Measurements from ENCODE around the gene PLSCR1.

DNA sequence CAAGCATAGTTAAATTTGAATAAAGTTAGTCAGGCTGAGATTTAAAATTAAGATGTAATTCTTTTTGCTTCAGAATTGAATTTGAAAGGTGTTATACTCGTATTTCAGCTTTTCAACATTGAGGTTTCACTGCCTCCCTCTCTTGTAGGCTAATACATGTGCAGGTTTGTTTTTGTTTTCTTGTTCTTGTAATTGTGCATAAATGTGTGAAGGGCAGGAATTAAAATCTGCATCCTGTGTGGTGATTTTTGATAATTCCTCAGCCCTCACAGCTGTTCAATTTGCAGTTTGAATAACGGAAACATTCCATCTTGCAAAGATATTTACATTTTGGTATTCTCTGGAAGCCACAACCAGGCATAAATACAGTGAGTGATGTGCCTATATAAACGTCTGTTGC is 24.9 kb upstream of the PLSCR1 start:
- TF ChIP-seq POLR2AphosphoS5 (IDR thresholded peaks at IDR 0.05): no peak
- TF ChIP-seq, protein P1, sequence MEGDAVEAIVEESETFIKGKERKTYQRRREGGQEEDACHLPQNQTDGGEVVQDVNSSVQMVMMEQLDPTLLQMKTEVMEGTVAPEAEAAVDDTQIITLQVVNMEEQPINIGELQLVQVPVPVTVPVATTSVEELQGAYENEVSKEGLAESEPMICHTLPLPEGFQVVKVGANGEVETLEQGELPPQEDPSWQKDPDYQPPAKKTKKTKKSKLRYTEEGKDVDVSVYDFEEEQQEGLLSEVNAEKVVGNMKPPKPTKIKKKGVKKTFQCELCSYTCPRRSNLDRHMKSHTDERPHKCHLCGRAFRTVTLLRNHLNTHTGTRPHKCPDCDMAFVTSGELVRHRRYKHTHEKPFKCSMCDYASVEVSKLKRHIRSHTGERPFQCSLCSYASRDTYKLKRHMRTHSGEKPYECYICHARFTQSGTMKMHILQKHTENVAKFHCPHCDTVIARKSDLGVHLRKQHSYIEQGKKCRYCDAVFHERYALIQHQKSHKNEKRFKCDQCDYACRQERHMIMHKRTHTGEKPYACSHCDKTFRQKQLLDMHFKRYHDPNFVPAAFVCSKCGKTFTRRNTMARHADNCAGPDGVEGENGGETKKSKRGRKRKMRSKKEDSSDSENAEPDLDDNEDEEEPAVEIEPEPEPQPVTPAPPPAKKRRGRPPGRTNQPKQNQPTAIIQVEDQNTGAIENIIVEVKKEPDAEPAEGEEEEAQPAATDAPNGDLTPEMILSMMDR (IDR thresholded peaks at IDR 0.05): no peak
- no peak for TF ChIP-seq POLR2A (IDR thresholded peaks at IDR 0.05)
